Renal pelvis (tissue), 4 donors: ENCODE data around the gene CCDC149. TPM values are rescaled to one million over a fixed set of nuclear protein-coding genes. Genes with fewer than 3 reads are reported as not detected.

Source experiments
- DNase-seq: peaks from one replicate; pipeline ENCODE4 v3.0.0-alpha.2; 2013
- polyA plus RNA-seq, 3 donors: library from polyadenylated mRNA; unstranded; fragments of 120-200 nt; gene quantifications; one replicate each; pipeline ENCODE4 v1.2.1, GENCODE V29; 2013; ENCODE audit not compliant: insufficient read length in 3 of 3

Gene CCDC149
- polyA plus RNA-seq, 3 donors = 16.4 to 22.1 (median 21.5) TPM

DNA sequence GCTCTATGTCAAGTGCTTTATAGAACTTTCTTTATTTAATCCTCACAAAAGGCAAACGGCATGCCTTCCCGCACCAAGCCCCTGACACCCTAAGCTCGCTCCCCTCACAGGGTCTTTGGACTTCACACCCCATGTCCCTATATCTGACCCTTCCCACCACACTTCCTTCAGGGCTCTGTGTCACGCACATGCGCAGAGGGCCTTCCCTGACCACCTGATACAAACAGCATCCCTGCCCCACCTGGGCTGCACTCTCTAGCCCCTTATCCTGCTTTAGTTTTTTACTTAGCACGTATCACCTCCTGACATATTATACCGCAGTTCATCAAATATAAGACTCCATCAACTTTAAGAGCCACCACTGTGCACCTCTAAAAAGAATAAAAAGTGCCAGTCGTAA is 67.7 kb downstream of the CCDC149 start:
- no peak for DNase-seq

DNA sequence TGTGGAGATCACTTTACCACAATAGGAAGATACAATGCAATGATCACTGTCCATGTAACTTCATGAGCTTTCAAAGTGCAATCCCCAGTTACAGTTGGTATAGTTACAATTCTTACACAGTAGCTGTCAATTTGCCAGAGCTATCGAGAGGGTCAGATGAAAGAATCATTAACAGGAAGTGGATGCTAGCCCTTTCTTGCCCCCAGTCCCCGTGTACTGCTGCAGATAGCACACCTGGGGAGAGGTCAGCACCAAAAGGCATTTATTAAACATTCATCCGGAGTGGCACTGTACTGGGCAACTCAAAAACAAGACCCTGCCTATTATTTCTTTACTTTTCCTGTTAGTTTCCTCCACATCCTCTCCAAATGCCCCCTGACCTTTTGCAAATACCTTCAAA is 69.7 kb downstream of the CCDC149 start:
- no peak for DNase-seq

DNA sequence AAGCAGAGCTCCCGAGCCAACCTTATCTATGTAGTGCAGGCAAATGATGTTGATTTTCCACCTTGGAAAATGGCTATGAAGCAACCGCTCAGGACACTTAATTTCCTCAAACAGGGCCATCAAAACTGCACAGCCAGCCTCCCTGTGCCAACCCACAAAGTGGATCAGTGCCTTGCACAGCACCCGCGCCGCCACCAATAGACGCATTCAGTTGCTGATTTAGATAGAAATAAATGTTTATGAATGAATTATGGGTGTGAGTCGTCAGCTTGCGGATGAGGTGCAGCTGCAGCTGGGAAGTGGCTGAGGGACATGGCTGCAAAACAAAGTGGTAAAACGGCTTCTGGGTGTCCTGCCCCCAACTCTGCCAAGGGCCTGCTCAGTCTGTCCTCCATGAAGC is 70.5 kb downstream of the CCDC149 start:
- DNase-seq = no peak

DNA sequence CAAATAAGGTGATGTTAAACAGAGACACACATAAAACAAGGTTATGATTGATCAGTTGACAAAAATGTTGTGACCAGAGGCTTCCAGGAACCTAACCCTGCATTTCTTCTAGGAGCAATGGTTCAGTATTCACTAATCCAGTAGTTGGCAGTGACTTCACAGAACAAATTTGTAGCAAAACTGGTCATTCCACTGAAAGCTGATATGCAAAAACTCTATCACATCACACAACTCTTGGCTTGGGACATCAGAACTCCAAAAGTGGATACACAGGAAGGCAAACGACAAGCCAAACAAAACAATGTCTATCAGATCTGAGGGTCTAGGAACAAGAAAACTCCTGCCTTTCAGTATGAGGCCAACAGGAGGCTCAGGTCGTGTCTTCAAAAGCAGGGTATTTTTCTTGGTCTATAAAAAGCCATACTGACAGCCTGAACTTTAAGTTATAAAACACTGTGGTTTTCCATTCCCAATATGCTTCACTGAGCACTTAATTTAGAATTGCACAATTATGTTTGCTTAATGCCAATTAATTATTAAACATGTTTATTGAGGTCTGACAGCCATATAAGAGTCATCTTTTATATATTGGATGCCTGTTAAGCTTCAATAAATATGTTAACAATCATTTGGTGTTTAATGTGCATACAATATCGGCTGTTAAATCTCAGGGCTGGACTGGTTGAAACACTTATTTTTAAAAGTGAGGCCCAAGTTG is 71.9 kb downstream of the CCDC149 start:
- no peak for DNase-seq

DNA sequence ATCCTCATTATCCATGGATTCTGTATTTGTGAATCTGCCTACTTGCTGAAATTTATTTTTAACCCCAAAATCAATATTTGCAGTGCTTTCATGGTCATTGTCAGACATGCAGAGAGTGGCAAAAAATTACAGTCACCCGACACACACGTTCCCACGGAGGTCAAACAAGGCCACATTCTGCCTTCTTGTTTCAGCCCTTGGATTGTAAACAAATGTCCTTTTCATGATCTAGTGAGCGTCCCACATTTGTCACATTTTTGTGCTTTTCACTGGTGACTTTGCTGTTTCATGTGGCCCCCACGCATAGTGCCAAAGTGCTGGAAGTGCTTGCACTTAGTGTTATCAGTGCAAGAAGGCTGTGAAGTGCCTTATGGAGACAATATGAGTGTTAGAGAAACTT is 72.5 kb downstream of the CCDC149 start:
- no peak for DNase-seq

DNA sequence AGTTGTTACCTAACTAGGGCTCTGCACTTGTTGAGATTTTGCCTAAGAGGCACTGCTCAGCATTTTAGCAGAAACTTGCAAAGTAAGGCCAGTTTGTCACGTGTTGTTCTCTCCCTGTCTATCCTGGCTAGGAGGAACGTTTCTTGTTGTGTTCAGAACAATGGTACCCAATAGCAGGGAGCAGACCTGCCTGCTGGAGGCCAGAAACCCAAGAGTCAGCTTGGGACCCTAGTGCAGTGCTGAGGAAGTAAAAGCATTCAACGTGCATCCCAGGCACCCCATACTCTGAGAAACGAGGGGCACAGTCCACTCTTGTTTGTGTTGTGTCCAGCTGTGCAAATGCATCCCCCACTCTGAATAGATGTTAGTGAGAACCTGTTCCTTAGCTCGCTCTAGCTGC is 75.1 kb downstream of the CCDC149 start:
- DNase-seq = no peak

DNA sequence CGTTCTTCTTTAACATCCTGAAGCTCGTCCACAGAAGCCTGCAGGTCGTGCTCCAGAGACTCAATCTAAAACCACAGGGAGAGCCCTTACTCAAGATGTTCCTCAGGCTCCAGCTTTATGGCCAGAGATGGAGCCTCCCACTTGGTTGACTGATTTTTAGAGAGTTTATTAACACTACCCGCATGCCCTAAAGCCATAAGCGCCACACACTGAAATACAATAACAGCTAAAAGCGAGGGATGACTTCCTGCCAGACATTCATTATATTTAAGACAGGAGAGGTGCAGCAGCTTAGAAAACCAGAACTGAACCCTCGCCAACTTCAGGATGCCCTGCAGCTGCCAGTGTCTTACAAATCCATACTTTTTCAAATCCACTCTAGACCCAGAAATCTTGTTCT is 75.5 kb downstream of the CCDC149 start:
- no peak for DNase-seq

DNA sequence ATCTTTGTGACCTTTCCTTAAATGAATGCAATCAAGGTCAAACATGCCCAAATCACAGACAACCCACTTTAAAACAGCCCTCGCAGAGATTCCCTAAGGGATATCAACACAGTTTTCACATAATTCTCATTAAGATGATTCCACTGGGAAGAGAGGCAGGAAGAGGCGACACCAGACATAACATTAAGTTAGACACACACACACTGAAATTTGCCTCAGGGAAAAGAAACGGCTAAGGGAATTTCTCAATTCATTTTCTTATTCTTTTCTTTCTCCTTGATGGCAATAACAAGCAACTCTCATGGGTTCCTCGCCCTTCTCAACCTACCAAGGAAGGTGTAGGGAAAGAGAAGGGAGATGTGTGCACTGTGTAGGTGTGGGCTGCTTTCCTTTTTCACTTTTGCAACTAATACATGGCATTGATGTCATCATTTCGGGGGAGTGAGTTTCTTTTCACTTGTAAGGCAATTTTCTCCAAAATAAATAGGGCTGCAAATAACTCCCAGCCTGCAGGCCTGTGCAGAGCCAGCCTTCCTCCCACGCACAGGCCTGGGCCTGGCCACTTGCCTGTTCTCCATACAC is 76.1 kb downstream of the CCDC149 start:
- no peak for DNase-seq

DNA sequence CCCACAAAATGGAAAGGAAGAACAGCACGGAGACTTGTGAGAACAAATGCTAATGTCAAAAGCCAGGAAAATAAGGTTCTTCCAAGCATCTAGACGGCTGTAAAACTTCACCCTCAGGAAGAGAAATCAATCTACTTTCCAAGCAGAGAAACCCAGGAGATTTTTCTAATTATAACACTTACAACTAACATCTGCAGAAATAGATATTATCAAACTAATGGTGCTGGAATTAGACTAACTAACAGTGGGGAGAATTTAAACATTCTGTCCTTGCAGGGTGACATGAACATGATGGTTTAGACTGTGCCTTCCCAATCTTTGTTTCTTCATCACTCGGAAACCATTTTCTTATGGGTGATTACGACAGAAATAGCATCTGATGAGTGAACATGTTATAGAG is 77.1 kb downstream of the CCDC149 start:
- no peak for DNase-seq

DNA sequence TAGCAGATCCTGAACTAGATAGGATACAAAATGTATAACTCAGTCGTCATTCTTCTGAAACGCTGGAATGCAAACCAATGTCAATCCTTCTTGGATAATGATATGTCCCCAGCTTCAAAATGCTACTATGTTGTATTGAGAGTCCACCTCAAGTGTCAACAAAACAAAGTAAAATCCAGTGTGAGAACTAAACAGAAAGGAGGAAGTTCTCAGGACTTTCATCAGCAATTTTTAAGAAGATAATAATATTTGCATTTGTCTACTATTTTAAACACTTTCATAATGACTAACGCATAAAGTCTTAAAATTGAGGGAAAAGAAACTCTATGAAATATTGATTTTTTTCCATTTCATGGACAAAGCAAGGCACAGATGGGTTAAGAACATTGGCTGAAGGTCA is 81.2 kb downstream of the CCDC149 start:
- no peak for DNase-seq

DNA sequence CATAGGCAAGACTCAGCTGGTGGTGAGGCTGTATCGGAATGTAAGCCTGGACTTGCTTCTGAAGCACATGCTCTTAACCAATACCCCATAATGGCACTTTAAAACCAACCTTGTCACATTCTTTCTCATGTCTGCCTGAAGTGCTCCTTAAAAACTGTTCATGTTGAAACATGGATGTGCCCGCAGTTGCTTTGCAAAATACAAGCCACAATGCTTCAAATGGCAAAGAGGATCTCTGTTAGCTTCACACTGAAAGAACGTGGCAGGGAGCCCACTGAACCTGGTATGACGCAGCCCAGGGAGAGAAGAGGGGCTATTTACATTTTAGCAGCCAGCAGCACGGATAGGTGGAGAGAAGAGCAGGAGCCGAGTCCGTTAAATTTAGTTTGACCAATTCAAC is 88.1 kb downstream of the CCDC149 start:
- no peak for DNase-seq

DNA sequence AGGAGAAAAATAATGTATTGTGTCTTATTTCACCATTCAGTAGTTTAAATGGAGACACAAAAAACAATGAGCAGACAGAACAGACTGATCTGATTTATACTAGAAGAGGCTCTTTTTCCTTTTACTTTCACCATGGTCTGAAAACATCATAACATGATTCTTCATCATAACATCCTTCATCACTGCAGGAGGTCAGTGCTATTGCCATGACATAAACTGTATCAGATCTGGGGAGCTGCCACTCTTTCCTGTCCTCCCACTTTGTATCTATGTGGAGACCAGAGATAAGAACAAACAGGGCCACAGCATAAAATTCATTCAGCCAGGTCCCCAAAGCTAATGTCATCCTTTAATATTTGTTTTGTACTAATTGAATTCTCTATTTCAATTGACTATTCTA is 92.3 kb downstream of the CCDC149 start:
- DNase-seq = no peak

DNA sequence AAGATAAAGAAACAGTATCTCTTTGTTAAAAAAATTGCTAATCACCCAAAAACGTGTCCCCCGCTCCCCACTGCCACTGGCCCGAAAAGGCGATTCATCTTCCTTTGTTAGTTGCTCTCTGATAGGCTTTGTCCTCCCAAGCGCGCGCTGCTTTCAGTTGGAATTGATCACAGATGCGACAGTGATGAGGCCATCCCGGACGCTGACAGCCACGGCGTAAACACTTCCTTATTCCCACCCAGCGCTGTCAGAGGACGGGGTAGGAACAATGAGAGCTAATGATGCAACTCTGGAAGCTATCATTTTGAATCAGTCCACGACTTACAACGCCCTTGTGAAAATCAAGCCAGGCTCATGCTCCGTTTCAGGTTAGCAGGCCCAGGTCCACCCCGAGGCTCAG is 96.0 kb downstream of the CCDC149 start:
- no peak for DNase-seq

DNA sequence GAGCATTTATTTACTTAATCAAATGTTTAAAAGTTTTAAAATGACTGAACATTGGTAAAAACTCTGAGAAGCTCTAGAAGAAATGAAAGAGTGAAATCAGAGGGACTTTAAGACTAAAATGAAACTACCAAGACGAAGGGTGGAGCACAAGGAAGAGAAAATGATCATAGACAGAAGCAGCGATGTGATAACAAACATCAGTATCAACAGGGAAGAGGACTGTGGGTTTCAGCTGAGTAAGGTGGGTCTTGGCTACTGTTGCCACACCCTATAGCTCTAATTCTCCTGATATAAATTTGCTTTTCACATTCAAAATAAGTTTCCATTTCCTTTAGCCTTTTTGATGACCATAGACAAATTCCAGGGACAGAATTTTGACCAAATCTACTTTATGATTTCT is 99.1 kb downstream of the CCDC149 start:
- DNase-seq = no peak

DNA sequence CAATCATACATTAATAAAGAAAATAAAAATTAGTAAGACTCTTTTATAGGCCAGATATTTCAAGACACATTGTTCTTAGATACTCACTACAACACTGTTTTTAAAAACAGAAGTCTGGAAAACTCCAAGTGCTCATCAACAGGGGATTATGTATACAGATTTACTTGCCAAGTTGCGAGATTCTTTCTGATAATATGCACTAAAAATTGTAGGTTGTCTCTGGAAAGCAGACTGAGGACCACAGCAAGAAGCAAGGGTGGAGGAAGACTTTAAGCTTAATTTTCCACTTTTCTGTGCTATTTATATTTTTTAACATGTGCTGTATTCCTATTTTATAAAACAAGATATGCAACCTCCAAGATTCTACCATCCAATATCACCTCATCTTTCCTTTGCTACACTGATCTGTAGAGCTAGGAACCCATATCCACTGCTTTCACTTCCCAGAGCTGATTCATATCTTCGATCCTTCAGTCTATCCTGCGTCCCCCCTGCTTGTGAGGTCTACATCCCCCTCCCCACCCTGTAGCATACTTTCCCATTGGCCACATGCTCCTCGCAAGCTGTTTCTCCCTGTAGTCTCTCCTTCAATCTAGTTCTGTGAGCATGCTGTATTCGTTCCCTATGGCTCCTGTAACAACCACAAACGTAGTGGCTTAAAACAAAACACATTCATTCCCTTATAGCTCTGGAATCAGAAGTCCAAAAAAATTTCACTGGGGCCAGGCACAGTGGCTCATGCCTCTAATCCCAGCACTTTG is 101.8 kb downstream of the CCDC149 start:
- no peak for DNase-seq

DNA sequence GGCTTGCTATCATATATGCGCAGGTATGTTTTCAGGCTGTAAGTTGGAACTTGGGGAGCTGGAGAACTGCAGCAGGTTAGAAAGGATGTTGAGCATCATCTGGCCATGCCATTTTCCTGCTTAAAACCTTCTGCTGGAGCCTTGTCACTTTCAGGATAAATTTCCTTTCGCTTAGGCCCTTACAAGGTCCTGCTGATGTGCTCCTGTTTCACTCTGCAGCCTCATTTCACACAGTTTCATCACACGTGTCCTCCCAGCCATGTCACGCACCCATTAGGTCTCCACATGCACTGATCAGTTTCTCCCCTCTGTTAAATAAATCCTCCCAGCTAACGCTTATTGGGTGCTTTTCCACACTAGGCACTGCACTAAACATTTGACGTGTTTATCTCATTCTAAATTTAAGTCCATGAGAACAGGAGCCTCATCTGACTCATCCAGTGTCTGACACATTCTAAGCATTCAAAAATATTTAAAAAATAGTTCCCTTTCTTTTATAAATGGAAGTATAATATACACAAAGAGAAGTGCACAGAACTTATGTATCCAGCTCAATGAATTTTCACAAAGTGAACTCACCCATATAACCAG is 102.9 kb downstream of the CCDC149 start:
- no peak for DNase-seq

DNA sequence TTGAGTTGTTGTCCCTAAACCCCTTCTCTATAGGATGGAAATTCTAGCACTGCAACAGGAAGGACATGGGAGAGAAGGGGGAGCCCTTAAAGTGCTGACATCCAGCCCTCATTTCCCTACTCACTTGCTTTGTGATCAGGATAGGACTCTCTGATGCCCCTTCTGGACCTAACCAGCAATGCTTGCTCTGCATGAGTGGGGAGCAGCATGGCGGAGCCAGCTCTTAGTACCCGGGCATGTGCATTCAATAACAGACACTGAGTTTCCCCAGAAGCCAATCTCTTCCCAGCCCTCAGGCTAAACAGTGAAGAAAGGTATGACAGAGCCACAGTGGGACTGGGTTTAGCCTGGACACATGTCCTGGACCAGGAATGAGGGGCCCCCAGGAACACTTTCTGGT is 103.5 kb downstream of the CCDC149 start:
- DNase-seq = no peak

DNA sequence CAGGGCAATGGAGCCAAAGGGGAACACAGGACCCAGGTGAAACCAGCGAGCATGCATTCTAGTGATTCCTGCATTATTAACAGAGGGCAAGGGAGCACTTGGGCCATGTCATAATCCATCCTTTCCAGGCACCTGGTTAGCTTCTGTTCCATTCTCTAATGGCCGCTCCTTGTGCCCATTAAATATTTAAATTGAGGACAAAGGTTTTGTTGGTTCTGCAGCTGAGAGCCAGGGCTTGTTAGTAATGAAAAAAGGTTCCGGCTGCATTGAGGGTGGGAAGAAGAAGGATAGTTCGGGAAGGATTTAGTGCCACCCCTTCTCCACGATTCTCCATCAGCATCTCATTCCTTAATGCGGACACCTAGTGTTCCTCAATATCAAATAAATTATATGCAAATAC is 103.9 kb downstream of the CCDC149 start:
- no peak for DNase-seq

DNA sequence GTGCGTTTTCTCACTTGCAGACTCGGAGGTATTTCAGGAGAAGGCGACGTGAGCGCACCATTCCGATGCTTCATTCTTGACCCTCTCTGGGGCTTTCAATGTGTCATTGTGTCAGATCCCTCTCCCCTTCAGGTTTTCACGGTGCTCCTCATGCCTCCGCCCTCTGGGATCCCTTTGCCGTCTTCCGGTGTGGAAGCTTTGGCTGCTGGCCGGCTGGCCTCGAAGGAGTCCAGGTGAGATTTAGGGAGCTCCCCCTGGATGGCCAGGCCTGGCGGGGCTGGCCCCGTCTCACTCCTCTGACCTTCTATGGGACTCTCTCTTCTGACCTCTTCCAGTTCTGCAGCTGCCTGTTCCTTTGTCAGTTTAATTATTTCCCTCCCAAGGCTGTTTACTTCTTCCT is 104.6 kb downstream of the CCDC149 start:
- no peak for DNase-seq

DNA sequence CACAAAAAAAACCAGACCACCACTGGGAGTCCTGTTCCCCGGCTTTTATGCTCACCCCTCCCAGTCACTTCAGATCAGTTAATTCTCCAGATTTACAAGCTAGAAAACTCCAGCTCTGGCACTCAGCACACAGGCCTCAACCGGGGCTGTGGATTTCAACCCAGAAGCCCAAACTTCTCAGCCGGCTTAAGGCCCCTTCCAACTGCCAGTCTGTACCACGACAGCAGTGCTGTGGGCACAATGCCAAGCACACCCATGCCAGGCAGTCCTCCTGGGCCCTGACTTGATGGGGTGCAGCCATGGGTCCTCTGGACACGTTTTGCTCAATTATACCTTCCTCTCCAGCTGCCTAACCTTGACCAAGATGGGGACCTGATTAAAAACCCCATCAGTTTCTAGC is 105.2 kb downstream of the CCDC149 start:
- no peak for DNase-seq

DNA sequence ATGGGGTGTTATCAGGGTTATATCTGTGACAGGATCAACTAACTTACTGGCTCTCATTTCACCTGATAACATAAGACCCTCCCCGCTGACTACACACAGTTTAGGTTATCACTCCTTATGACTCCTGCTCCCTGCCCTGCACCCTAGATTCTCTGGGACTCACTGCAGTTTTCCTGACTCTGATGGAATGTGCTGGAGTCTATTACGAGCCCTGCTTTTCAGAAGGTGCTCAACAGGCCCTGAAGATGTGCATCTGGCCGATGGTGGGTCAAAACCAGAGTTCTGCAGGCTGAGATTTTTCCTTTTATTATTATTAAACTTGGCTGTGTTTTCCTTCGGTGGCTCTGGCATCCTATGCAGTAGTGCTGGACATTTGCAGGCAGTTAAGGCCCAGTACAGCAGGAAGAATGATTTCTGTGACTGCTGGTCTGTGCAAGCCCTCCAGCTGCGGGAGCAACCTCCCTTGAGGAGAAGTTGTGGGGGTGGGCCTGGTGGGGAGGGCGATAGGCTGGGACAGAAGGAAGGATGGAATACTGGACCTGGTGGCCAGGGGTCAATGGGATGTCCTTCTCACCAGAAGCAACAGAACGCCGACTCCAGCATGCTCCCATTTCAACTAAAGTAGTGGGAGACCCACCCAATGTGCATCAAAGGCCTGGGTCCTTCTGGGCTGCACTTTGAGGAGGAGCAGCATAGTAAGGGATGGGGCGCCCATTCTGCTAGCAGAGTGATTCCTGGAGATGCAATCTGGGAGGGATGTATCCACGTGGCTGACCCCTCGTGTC is 106.4 kb downstream of the CCDC149 start:
- DNase-seq = no peak

DNA sequence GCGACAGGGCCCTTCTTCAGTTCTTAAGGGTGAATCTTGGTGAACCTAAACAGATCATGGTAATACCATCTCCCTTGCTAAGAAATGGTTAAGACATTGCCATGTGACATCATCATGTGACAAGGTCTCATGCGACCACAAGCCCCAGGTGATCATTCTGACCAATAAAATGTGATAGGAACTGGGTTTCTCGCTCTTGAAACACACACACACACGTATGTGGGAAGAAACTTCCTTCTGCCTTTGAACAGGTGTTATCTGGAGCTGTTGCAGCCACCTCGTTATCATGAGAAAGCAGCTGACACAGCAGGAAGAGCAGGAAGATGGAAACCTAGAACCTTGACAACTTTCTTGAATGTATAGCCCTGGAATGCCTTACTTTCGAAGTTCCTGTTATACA is 107.3 kb downstream of the CCDC149 start:
- no peak for DNase-seq
